Trophoblast cell (in vitro differentiated cells and primary cell): ENCODE results near the gene COPA.

Experiments used
- DNase-seq, 2 donors: peaks; one replicate each; pipeline ENCODE4 v3.0.0-alpha.2; 2016
- H2AFZ ChIP-seq: 2 replicates; pipeline ENCODE4 v1.6.1; 2013; ENCODE audit warnings: low read length, moderate library complexity, mild to moderate bottlenecking; ENCODE audit not compliant: insufficient read depth, poor library complexity
- H2AK5ac ChIP-seq: 2 replicates; pipeline ENCODE4 v1.6.1; 2013; ENCODE audit warnings: mild to moderate bottlenecking, low read length
- H2BK120ac ChIP-seq: 2 replicates; pipeline ENCODE4 v1.6.1; 2013; ENCODE audit warnings: low read length, mild to moderate bottlenecking, moderate library complexity; ENCODE audit not compliant: insufficient read depth, poor library complexity
- H2BK12ac ChIP-seq: 2 replicates; pipeline ENCODE4 v1.6.1; 2013; ENCODE audit warnings: mild to moderate bottlenecking, low read length, moderate library complexity
- H2BK5ac ChIP-seq: 2 replicates; pipeline ENCODE4 v1.6.1; 2013; ENCODE audit warnings: low read length, low read depth, moderate library complexity, mild to moderate bottlenecking; ENCODE audit not compliant: poor library complexity
- H3K14ac ChIP-seq: 2 replicates; pipeline ENCODE4 v1.6.1; 2013; ENCODE audit warnings: mild to moderate bottlenecking, low read length
- H3K18ac ChIP-seq: 2 replicates; pipeline ENCODE4 v1.6.1; 2013; ENCODE audit warnings: mild to moderate bottlenecking, low read length
- H3K23ac ChIP-seq: 2 replicates; pipeline ENCODE4 v1.6.1; 2013; ENCODE audit warnings: low read length
- H3K27ac ChIP-seq: 2 replicates; pipeline ENCODE4 v1.5.1; 2013; ENCODE audit warnings: low read depth, mild to moderate bottlenecking, inconsistent platforms, low read length, moderate library complexity
- H3K27me3 ChIP-seq: 2 replicates; pipeline ENCODE4 v1.6.1; 2013; ENCODE audit warnings: inconsistent platforms, mild to moderate bottlenecking, low read length, moderate library complexity; ENCODE audit not compliant: insufficient read depth
- H3K36me3 ChIP-seq, 2 experiments: 1 replicate in 1 of 2; 2 replicates in 1 of 2; pipeline ENCODE4 v1.6.1; 2013; ENCODE audit warnings: low read length in 2 of 2, mild to moderate bottlenecking in 2 of 2, moderate library complexity in 1 of 2; ENCODE audit not compliant: insufficient read depth in 2 of 2, control insufficient read depth in 1 of 2
- H3K4ac ChIP-seq: 2 replicates; pipeline ENCODE4 v1.6.1; 2013; ENCODE audit warnings: low read depth, mild to moderate bottlenecking, low read length, moderate library complexity
- H3K4me1 ChIP-seq, 2 experiments: 1 replicate in 1 of 2; 2 replicates in 1 of 2; pipeline ENCODE4 v1.6.1; 2013; ENCODE audit warnings: low read length in 2 of 2, mild to moderate bottlenecking in 2 of 2, moderate library complexity in 1 of 2; ENCODE audit not compliant: insufficient read depth in 2 of 2, control insufficient read depth in 1 of 2
- H3K4me2 ChIP-seq: 2 replicates; pipeline ENCODE4 v1.6.1; 2013; ENCODE audit warnings: inconsistent platforms, mild to moderate bottlenecking, low read length, moderate library complexity
- H3K4me3 ChIP-seq: 2 replicates; pipeline ENCODE4 v1.5.1; 2013; ENCODE audit warnings: mild to moderate bottlenecking, low read depth, low read length, inconsistent platforms
- H3K79me1 ChIP-seq: one replicate; pipeline ENCODE4 v1.6.1; 2013; ENCODE audit warnings: low read length
- H3K79me2 ChIP-seq: 2 replicates; pipeline ENCODE4 v1.6.1; 2013; ENCODE audit warnings: low read length, mild to moderate bottlenecking; ENCODE audit not compliant: control insufficient read depth, insufficient read depth, poor library complexity
- H3K9ac ChIP-seq: 2 replicates; pipeline ENCODE4 v1.6.1; 2013; ENCODE audit warnings: mild to moderate bottlenecking, low read length
- H3K9me3 ChIP-seq: 2 replicates; pipeline ENCODE4 v1.6.1; 2013; ENCODE audit warnings: low read depth, mild to moderate bottlenecking, control low read depth, inconsistent platforms, low read length; ENCODE audit not compliant: insufficient read depth
- H4K12ac ChIP-seq: 2 replicates; pipeline ENCODE4 v1.6.1; 2013; ENCODE audit warnings: low read depth, mild to moderate bottlenecking, low read length, moderate library complexity
- H4K8ac ChIP-seq: 2 replicates; pipeline ENCODE4 v1.6.1; 2013; ENCODE audit warnings: low read depth, mild to moderate bottlenecking, low read length, moderate library complexity
- H4K91ac ChIP-seq: one replicate; pipeline ENCODE4 v1.6.1; 2013; ENCODE audit warnings: low read depth, mild to moderate bottlenecking, low read length, moderate library complexity
- WGBS: extraction: QIAGEN DNeasy Blood & Tissue Kit; methylation state at CpG from one replicate; pipeline ENCODE4 v1.1.7; 2013; ENCODE audit warnings: missing lambda C conversion rate; ENCODE audit not compliant: insufficient read length, insufficient coverage; ENCODE audit errors: extremely low coverage; 5-methylcytosine and 5-hydroxymethylcytosine counted together

COPA gene

DNA sequence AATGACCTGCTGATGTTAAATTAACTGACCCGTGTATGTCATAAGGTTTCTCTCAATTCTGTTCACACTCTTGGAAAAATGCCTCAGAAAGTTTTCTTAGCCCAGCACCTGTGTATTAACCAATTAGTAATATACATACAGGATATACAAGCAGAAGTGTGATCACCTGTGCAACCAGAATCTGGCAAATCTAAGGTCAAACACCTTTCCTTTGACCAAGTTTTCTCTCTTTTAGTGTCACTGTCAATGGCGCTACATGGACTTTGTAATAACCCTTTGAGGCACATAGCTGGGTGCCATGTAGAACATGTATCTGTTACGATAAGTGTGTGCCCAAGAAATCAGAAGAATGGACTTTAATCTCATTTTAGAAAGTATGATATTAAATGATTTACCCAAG is 1.2 kb upstream of the COPA start:
- H3K23ac ChIP-seq, result no peak overlapping the region
- H3K9ac ChIP-seq, result no peak overlapping the region
- no peak for DNase-seq
- H2BK120ac ChIP-seq, result no peak overlapping the region
- peak overlapping the region; percentile 87 for H3K4me2 ChIP-seq
- peaks cover 10 to 20% of the 10 kb centered on the region in 2 experiments for H3K36me3 ChIP-seq
- no peak overlapping the region for H2BK12ac ChIP-seq
- H4K8ac ChIP-seq, result no peak overlapping the region
- no peak overlapping the region for H3K14ac ChIP-seq
- WGBS, result no CpG with 5 or more reads among the region's 3 CpGs
- no peak overlapping the region for H4K91ac ChIP-seq
- no peak overlapping the region for H4K12ac ChIP-seq
- peaks cover 15% of the 10 kb centered on the region for H3K79me2 ChIP-seq
- H2BK5ac ChIP-seq, result no peak overlapping the region
- H3K4ac ChIP-seq, result peak overlapping the region; percentile 51
- H3K9me3 ChIP-seq, result no peaks in the 10 kb centered on the region
- H2AK5ac ChIP-seq, result no peak overlapping the region
- H3K27ac ChIP-seq, result no peak overlapping the region
- peaks cover 10% of the 10 kb centered on the region for H3K79me1 ChIP-seq
- peaks cover 0 to 3% of the 10 kb centered on the region in 2 experiments for H3K4me1 ChIP-seq
- no peak overlapping the region for H3K4me3 ChIP-seq
- H2AFZ ChIP-seq, result no peak overlapping the region
- H3K27me3 ChIP-seq, result no peaks in the 10 kb centered on the region
- H3K18ac ChIP-seq, result no peak overlapping the region

DNA sequence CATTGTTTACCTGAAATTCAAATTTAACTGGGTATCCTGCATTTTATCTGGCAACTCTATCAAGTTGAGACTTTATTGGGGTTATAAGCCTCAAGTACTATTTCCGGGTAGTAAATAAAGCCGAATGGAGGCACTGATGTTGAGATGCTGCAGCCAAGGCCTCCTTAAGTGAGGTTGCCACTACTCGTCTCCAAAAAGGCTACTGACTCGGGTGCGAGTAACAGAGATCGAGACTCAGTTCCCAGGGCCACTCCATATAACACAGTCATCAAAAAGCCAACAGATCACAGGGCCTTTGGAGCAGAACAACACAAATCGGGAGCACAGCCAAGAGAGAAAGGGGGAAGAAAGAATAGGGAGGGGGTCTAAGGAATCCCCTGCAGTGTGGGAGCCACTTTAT is 524 bp downstream of the COPA start:
- DNase-seq, result peak in 1 of 2 donors; percentile 11
- Histone ChIP-seq H2BK12ac (no peak overlapping the region), H4K91ac (peak overlapping the region; percentile 97), H2BK5ac (peak overlapping the region; percentile 86), H3K14ac (peak overlapping the region; percentile 98), H2AK5ac (peak overlapping the region; percentile 90), H3K79me1 (peaks cover 10% of the 10 kb centered on the region), H3K9ac (peak overlapping the region; percentile 93), H3K4ac (peak overlapping the region; percentile 100), H3K79me2 (peaks cover 15% of the 10 kb centered on the region), H3K4me3 (peak overlapping the region; percentile 94), H3K27ac (peak overlapping the region; percentile 5), H3K27me3 (no peaks in the 10 kb centered on the region), H3K4me1 (peaks cover 0 to 3% of the 10 kb centered on the region in 2 experiments), H4K12ac (peak overlapping the region; percentile 91), H3K18ac (peak overlapping the region; percentile 92), H3K9me3 (no peaks in the 10 kb centered on the region), H4K8ac (peak overlapping the region; percentile 87), H3K4me2 (peak overlapping the region; percentile 74), H3K36me3 (peaks cover 6 to 14% of the 10 kb centered on the region in 2 experiments), H2AFZ (peak overlapping the region; percentile 93), H2BK120ac (peak overlapping the region; percentile 82), H3K23ac (no peak overlapping the region)
- WGBS, result no CpG with 5 or more reads among the region's 7 CpGs

DNA sequence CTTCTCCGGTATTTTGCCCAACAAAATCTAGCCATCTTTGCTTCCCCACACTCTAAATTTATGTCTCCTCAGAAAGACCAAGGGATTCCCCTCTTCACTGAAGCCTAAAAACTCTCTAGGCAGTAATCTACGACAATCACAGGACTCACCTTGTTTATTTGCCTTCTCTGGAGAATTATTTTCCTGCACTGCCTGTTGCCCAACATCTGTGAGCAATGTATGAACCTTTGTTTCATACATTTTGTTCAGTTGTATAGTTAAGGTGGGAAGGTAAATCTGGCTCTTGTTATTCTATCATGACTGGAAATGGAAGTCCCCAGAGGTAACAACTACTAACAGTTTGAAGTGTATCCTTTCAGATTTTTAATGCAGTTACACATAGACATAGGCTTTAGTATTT is 2.2 kb downstream of the COPA start:
- H2BK12ac ChIP-seq, result no peak overlapping the region
- H3K23ac ChIP-seq, result no peak overlapping the region
- WGBS, result no CpG with 5 or more reads among the region's 2 CpGs
- no peak overlapping the region for H2AFZ ChIP-seq
- H3K79me2 ChIP-seq, result peaks cover 15% of the 10 kb centered on the region
- DNase-seq, result no peak
- H3K4me1 ChIP-seq, result peaks cover 0 to 3% of the 10 kb centered on the region in 2 experiments
- H4K91ac ChIP-seq, result no peak overlapping the region
- H3K18ac ChIP-seq, result no peak overlapping the region
- no peaks in the 10 kb centered on the region for H3K27me3 ChIP-seq
- no peak overlapping the region for H3K9ac ChIP-seq
- H2BK120ac ChIP-seq, result no peak overlapping the region
- no peaks in the 10 kb centered on the region for H3K9me3 ChIP-seq
- peak overlapping the region; percentile 64 for H3K4ac ChIP-seq
- no peak overlapping the region for H3K4me2 ChIP-seq
- no peak overlapping the region for H3K4me3 ChIP-seq
- H2BK5ac ChIP-seq, result no peak overlapping the region
- peaks cover 9 to 17% of the 10 kb centered on the region in 2 experiments for H3K36me3 ChIP-seq
- H3K79me1 ChIP-seq, result peaks cover 10% of the 10 kb centered on the region
- H3K14ac ChIP-seq, result no peak overlapping the region
- no peak overlapping the region for H4K12ac ChIP-seq
- no peak overlapping the region for H3K27ac ChIP-seq
- no peak overlapping the region for H2AK5ac ChIP-seq
- no peak overlapping the region for H4K8ac ChIP-seq

DNA sequence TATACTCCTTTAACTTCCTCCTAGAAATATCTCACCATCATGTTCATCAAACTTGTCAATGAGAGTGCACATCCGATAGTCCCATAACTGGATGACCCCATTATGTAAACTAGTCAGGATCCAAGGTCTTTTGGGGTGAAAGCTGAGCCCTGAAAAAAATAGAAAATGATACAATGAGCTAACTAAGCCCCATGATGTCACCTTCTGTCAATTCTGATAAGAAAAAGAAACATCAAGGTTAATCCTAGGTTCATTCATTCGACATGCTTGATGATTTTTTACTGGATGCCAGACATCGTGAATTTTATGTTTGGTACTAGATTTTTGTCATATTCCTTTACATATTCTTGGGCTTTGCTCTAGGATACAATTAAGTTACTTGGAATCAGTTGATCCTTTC is 2.9 kb downstream of the COPA start:
- DNase-seq, result no peak
- Histone ChIP-seq H3K27ac (no peak overlapping the region), H2AFZ (no peak overlapping the region), H4K8ac (no peak overlapping the region), H3K9me3 (no peaks in the 10 kb centered on the region), H2BK120ac (no peak overlapping the region), H3K4me2 (no peak overlapping the region), H3K14ac (no peak overlapping the region), H3K4me1 (peaks cover 0 to 3% of the 10 kb centered on the region in 2 experiments), H4K91ac (no peak overlapping the region), H2AK5ac (no peak overlapping the region), H3K27me3 (no peaks in the 10 kb centered on the region), H2BK12ac (no peak overlapping the region), H2BK5ac (no peak overlapping the region), H3K23ac (no peak overlapping the region), H3K18ac (no peak overlapping the region), H3K4ac (no peak overlapping the region), H3K4me3 (no peak overlapping the region), H4K12ac (no peak overlapping the region), H3K36me3 (peaks cover 5 to 14% of the 10 kb centered on the region in 2 experiments), H3K79me2 (peaks cover 15% of the 10 kb centered on the region), H3K79me1 (peaks cover 10% of the 10 kb centered on the region), H3K9ac (no peak overlapping the region)
- no CpG with 5 or more reads among the region's 3 CpGs for WGBS
